Retinal pigment epithelial cell (primary cell): ENCODE data around the gene FBXO44.
A peak's percentile ranks its signal among the peaks of the same experiment; 100 is the strongest.
"Not testable (repeated sequence)": the region's sequence is repeated elsewhere in the genome, so short reads cannot be mapped to it uniquely, and the experiment has no call there.

ENCODE experiments used
- DNase-seq: peaks from one replicate; pipeline ENCODE4 v3.0.0-alpha.2; 2010; ENCODE audit warnings: low read depth
- H3K4me3 ChIP-seq: 2 replicates; pipeline ENCODE4 v1.5.1; 2011; ENCODE audit warnings: mild to moderate bottlenecking, low read length, control low read depth, moderate library complexity
- CTCF ChIP-seq: conservative IDR thresholded peaks from 2 replicates; pipeline ENCODE4 v1.5.1; 2011; ENCODE audit warnings: low read depth, low read length, control low read depth, inconsistent platforms

The FBXO44 gene

GRCh38 chr1:11654137-11654938 lies at the start of gene FBXO44, which contains the start of gene FBXO2:
FBXO44 (plus strand) TSS chr1:11654877; CDS start chr1:11655836, 959 bp downstream.
FBXO2 (minus strand) TSS chr1:11654429; CDS start chr1:11654340, 89 bp downstream.
- no peak for TF ChIP-seq CTCF
- no peak for DNase-seq
- peak within 1 kb of the TSS; percentile 66 for H3K4me3 ChIP-seq

- H3K4me3 ChIP-seq = no peak overlapping the region
- TF ChIP-seq CTCF = no peak
- DNase-seq = no peak
Measured at GRCh38 chr1:11606775-11607174, 47.9 kb upstream of the FBXO44 start.

GRCh38 chr1:11608596-11609130 lies 46.0 kb upstream of the FBXO44 start:
- DNase-seq, H3K4me3 ChIP-seq: not testable (repeated sequence)

GRCh38 chr1:11609378-11609777 lies 45.3 kb upstream of the FBXO44 start:
- H3K4me3 ChIP-seq, DNase-seq: not testable (repeated sequence)

GRCh38 chr1:11610629-11611180 lies 44.0 kb upstream of the FBXO44 start:
- no peak for TF ChIP-seq CTCF
- H3K4me3 ChIP-seq = no peak overlapping the region
- DNase-seq = no peak

GRCh38 chr1:11611638-11612327 lies 42.9 kb upstream of the FBXO44 start:
- no peak for DNase-seq
- H3K4me3 ChIP-seq = no peak overlapping the region
- TF ChIP-seq CTCF = no peak

GRCh38 chr1:11613347-11613746 lies 41.3 kb upstream of the FBXO44 start:
- DNase-seq = no peak
- H3K4me3 ChIP-seq = no peak overlapping the region
- TF ChIP-seq CTCF = no peak
